Middle frontal gyrus (tissue), 1 donor: ENCODE results near the gene ADARB1.
"Not testable (repeated sequence)": the region's sequence is repeated elsewhere in the genome, so short reads cannot be mapped to it uniquely, and the experiment has no call there.

Experiments
- DNase-seq: peaks from one replicate; pipeline ENCODE4 v3.0.0-alpha.2; 2015; ENCODE audit warnings: low spot score; ENCODE audit errors: extremely low spot score

The ADARB1 gene, protein sequence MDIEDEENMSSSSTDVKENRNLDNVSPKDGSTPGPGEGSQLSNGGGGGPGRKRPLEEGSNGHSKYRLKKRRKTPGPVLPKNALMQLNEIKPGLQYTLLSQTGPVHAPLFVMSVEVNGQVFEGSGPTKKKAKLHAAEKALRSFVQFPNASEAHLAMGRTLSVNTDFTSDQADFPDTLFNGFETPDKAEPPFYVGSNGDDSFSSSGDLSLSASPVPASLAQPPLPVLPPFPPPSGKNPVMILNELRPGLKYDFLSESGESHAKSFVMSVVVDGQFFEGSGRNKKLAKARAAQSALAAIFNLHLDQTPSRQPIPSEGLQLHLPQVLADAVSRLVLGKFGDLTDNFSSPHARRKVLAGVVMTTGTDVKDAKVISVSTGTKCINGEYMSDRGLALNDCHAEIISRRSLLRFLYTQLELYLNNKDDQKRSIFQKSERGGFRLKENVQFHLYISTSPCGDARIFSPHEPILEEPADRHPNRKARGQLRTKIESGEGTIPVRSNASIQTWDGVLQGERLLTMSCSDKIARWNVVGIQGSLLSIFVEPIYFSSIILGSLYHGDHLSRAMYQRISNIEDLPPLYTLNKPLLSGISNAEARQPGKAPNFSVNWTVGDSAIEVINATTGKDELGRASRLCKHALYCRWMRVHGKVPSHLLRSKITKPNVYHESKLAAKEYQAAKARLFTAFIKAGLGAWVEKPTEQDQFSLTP

DNA sequence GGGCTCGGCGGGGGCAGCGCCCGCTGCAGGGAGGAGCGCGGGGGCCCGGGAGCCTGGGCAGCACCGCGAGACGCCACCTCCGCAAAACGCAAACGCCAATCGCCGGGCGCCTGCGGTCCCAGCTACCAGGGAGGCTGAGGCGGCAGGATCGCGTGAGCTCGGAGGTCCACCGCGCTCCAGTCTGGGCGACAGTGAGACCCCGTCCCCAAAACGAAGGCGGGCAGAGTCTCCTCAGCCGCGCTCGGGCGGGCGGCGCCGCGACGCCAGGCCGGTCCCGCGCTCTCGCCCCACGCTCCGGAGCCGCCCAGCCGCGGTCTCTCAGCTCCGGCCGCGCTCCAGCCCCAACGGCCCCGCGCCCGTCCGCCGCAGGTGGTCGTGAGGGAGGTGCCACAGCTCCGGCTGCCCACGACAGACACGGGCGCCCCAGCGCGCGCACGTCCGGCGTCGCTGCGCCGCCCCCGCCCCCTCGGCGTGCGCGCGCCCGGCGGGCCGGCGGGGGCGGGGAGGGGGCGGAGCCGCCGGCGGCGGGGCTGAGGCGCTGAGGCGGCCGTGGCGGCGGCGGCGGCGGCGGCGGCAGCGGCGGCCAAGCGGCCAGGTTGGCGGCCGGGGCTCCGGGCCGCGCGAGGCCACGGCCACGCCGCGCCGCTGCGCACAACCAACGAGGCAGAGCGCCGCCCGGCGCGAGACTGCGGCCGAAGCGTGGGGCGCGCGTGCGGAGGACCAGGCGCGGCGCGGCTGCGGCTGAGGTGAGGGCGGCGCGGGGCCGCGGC lies at the start of gene ADARB1:
Gene ADARB1 (plus strand): TSS at position 533 of the 770 bp plus-strand sequence. CDS start 97,077 bp downstream, outside the sequence.
- DNase-seq, result no peak

DNA sequence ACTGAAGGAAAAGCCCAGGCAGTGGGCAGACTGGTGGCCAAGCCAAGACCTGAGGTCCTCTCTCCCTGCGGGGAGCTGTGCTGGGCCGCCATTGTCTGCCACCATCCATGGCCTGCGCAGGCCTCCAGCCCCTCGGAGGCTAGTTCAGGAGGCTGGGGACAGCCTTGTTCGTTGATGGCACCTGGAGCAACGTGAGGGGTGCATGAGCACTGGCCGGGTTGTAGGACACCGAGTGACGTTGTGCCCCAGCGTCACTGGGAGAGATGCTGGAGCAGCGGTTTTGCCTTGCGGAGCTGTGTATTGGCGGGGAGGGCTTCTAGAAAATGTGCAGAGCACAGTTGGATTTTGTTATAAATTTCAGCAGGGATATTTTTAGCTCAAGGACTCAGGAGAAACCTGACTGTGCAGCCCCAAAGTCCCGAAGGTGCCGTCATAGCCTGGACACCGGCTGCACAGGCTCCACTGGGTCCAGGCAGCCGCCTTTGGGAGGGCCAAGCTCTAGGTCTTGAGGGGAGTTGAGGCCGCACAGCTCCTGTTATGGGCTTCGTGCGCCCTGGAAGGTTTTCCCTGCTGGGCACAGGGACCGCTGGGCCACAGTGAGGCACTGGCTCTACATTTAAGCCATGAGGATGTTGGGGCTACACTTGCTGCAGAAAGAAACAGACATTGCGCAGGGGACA lies 48.2 kb upstream of the ADARB1 start:
- DNase-seq, result no peak

DNA sequence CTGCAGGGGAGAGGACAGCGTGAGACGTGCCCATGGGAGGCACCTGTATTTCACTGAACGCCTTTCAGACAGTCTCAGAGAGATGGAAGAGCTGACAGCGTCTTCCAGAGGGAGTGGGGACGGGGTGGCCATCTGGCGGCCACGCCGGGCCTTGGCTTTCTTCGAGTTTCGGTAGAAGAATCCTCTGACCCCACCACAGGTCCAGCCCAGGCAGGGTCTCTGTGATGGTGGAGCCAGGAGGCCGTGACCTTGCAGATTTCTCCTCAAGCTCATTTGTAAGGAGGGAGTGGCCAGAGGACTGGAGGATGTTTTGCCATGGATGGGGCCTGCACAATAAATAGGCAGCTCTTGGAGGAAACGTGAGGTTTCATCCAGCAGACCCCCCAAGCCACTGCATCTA lies 47.6 kb upstream of the ADARB1 start:
- DNase-seq, result no peak

DNA sequence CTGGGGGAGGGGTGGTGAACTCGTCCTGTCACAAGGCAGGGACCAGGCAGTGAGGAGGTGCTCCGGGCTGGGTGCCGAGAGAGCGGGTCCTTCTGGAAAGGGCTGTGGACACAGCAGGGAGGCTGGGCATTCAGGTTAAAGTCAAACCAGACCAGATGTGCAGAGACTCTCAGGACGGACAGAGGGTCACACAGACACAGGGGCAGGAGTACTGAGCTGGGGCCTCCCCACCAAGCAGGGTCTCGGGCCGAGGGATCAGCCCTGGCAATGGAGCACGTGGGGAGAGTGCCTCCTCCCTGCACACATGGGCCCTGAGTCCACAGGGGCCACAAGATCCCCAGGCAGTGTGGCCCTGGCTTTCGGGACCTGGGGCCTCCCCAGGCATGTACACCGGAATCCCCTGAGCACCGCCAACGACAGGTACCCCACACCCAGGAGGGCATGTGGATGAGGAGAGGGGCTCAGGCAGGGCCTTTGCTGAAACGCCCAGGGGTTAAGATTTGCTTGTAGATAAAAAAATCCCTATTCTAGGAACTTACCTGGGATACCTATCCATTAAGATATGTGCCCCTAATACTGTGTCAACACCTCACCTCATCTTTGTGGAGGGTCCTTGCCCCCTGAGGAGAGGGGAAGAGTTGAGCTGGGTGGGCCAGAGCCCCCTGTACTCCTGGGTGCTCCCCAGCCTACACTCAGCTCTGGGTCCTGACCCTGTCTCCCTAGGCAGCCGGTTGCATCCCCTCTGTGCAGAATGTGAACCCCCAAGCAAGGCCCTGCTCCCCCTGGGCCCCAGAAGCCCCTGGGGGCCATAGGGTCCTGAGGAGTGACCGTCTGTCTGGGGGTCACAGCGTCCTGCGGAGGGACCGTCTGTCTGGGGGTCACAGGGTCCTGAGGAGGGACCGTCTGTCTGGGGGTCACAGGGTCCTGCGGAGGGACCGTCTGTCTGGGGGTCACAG lies 46.9 kb upstream of the ADARB1 start:
- DNase-seq, result no peak

DNA sequence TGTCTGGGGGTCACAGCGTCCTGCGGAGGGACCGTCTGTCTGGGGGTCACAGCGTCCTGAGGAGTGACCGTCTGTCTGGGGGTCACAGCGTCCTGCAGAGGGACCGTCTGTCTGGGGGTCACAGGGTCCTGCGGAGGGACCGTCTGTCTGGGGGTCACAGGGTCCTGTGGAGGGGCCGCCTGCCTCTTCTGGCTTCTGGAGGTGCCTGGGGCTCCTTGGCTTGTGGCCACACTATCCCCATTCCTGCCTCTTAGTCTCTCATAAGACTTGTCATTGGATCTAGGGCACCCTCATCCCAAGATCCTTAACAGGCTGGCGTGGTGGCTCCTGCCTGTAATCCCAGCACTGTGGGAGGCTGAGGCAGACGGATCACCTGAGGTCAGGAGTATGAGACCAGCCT lies 45.7 kb upstream of the ADARB1 start:
- DNase-seq, result not testable (repeated sequence)

DNA sequence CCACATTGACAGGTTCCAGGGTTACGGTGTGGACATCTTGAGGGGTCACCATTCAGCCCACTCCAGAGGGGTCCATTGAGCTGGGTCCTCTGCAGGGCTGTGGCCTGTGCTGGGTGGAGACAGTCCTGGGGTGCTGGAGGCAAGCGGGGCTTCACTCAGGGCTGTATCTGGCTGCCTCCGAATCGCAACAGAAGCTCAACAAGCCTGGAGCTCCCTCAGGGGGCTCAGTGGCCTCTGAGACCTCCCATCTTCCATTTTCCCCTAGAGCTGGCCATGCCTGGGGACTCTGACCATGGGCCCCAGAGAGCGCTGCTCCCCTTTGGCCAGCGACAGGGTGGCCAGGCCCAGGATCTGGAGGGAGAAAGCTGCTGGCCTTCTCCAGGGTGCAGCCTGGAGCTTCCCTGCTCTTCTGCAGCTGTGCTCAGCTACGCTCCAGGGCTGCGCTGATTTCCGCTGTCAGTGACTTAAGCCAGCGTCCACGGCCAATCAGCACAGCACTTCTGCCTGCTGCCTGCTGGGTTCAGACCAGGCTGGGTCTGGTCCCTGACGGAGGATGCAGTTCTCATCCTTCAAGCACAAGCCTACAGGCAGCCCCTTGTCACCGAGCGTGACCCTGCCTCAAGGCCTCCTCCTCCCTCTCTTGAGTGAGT lies 45.0 kb upstream of the ADARB1 start:
- no peak for DNase-seq

DNA sequence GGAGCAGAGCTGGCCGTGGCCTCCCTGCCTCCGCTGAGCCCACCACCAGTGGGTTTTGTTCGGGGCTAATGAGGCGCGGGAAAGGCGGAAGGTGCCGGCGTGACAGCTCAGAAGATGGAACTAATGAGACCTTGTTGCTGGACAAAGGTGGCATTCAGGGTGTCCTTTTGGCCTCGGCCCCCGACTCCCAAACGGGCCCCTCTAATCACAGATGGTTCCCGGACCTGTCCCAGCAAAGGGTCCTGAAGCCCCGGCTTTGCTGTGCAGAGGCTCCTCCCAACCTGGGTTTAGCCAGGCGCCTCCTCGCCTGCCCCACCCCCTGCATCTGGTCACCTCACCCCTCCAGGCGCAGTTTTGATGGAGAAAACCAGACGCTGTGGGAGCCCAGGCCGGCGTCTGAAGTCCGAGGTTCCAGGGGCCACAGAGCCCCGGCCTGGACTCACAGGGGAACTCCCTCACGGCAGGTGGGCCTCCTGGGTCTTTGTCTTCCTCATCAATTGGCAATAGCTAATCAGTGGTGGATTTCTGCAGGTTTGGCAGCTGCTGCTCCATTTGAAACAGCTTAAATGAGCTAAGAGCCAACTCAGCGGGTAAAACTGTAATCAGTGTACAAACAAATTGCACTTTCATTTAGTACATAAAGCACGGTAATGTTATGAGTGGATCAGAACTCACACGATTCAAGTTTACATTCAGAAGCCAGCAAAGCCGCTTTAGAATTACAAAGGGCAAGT lies 44.3 kb upstream of the ADARB1 start:
- DNase-seq, result no peak

DNA sequence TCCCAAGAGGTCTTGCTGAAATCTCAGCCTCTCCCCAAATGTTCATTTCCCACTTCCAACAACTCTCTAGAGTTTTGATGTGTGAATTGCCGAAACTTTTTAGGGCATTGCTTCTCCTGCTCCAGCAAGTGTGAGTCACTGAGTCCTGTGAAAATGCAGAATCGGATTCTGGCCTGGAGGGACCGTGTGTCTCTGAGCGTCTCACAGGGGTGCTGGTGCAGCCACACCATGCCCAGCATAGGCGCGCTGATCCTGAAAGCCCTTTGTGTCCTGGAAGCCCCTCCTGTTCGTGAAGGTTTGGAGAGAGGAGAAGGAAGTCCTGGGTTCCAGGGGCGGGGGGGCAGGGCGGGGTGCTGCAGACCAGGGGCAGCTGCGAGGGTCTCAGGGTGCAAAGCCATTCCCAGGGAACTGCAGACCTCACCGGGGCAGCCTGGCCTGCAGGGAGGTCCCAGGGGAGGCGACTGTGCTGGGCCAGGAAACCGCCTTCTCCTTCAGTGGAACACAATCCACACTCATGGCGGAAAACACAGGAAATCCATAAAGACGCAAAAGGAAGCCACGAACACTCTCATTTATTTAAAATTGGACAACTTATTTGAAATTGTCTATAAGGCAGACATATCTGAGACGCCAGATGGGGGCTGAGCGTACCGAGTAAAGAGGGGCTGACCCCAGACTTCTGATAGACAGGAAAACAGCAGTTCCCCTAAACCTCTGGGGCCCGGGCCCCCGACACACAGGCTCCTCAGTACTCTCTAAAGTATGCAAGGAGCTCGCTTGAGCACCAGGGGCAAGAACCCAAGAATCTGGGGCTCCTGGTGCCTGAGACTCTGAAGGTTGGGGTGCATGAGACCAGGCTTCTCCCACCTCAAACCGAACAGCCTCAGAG lies 43.5 kb upstream of the ADARB1 start:
- DNase-seq, result no peak

DNA sequence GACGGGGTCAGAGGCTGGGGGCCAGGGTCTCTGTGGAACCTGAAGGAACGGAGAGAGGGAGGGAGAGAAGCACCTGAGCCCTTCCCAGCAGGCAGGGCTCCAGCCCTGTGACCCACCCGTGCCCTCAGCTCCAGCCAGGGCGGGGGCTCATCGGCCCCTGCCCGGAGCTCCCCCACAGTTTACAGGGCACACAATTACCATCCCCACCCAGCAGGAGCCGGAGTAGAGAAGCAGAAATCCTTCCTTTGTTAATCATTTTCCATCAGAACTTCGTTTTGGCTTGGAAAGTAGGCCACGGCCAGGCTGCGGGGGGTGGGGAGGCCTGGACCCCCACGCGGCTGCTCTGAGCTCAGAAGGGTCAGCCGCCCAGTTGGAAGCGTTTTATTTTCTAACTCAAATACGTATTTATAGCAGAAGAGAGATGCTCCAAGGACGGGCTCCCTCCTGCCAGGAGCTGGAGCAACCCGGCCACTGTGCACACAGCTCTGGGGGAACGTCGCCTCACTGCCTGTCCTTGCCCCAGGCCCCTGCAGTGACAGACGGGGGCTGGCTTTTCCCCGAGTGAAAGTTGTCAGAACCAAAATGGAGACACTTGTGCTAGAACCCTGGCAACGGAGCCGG lies 42.7 kb upstream of the ADARB1 start:
- DNase-seq, result no peak

DNA sequence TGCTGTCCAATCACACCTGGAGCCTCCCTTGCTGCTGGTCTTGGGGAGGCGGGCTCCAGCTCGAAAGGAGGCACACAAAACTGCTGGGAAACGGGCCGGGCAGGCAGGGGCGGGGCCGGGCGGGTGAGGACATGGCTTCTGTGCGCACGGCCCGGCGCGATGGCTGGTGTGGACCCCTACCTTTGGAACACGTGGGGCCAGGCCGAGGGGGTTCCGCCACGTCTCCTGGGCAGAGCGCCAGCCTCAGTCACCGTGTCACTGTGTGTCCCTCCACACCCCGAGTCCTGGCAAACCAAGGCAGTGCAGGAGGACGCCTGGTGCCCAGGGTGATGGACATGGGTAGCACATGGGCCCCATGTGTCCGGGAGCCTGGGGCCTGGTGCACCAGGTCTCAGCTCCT lies 42.0 kb upstream of the ADARB1 start:
- DNase-seq, result no peak

DNA sequence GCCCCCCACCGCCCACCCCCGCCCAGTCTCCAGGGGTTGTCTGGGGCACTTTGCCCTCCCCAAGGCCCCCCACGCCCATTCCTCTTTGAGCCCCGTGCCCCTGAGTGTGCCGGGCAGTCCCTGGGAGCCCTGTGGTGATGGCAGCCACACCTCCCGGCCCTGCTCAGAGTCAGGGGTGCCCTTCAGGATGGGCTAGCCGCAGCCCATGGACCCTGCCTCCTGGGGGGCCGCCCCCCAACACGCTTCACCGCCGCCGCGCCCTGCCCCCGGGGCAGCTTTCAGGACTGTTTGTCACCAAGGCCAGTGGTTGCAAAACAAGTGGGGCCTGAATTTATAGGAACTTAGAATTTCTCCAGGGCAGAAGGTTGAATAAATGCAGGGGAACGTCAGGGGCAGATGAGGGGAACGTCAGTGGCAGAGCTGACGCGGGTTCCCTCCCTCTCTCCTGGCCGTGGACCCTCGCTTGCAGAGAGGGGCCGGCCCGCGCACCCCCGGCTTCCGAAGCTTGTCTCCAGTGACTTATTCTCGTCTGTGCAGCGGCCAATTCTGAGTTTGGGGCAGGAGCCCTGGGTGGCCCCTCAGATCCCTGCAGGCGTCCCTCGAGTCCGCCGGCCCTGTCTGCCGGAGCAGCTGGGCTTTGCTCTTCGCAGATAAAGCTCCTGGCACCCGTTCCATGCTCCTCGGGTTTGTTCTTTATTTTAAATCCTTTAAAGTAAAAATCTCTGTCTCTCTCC lies 41.2 kb upstream of the ADARB1 start:
- no peak for DNase-seq

DNA sequence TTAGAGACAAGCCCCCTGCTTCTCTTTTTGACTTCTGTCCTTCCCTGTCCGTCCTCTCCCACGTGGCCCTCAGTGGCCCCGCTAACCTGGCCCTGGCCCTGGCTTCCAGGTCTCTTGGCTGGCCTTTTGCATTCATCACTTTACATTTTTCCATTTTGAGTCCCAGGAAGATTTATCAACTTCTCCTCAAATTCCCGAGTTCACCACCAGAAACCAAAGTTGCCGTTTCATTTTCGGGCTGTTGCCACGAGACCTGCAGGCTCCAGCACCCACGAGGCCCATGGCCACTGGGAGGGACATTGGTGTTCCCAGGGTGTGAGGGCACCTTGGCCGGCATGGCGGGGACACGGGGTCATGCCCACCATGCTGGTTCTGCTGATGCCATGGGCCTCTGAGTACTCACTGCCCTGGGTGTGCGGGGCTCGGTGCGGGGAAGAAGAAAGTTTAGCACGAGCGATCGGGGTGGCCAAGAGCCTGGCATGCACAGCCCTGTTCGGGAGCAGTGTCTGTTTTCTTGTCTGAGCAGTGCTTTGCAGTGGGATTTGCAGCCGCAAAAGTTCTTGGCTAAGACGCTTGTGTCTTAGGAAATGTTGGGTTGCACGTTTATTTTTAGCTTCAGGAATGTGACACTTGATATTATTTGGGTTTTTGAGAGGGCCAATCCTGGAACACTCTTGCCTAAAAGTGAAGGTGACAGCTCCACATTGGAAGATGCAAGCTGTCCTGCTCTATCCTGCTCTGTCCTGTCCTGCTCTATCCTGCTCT lies 40.4 kb upstream of the ADARB1 start:
- no peak for DNase-seq

DNA sequence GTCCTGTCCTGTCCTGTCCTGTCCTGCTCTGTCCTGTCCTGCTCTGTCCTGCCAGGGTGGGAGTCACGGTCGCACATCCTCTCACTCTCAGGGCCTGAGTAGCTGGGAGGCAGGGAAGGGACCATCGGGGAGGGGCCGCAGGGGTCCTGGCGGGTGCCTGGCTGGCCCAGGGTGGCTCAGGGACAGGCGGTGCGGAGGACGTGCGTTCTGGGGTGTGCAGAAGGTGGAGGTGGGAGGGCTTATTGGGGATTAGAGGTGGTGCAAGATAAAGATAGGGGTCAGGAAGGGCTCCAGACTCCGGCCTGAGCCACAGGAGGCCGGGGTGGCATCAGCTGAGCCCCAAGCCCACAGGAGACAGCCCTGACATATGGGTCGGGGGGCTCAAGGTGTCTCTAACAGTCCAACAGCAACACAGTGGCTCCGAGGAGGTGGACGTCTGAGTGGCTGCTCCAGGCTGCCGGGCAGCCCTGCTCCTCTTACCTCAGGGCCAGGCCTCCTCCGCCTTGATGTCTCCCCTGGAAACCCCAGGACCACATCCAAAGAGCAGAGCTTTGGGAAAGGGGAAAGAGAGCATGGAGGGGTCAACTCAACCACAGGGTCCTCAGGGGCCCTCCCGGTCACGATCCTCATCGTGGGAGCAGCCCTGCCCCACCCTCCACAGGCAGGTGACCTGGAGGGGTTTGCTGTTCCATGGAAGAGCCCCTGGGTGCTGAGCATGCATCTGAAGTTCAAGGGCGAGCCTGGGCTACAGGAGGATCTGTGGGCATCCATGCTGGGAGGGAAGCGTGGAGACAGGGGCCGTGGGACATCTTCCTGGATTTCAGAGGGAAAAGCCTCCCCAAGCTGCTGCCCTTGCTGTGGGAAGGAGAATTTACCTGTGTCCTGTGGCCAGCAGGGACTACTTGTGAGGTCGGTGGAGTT lies 39.6 kb upstream of the ADARB1 start:
- DNase-seq, result no peak

DNA sequence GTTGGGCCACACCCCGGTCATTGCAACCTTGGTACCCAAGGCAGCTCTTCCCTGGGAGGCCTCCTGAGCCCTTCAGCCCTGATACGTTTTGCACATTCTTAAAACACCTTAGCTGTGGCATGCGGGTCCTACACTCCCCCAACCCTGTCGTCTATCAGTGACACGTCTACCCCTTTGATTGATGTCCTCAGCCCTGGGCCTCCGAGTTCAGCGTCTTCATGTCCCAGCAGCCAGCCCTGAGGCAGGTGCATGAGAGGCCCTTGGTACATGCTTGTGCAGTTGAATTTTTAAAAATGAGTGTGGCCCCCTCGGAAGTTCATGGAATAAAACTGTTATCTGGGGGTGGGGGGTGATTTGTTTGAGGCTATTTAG lies 38.9 kb upstream of the ADARB1 start:
- DNase-seq, result no peak

DNA sequence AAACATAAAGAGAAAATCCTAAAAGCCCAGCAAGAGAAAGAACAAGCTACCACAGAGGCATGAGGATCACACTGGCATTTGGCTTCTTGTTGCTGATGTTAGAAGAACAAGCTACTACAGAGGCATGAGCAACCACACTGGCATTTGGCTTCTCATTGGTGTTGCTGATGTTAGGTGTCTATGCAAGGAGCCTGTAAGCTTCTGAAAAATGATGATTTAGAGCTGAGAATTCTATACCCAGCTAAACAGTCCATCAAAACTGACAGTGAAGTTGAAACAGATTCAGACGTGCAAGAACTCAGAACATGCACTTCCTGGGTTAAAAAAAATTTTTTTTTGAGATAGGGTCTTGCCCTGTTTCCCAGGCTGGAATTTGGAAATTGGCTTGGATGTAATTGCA lies 37.8 kb upstream of the ADARB1 start:
- DNase-seq, result no peak
